Measurements from ENCODE around the gene RCC2.

The RCC2 gene

GRCh38 chr1:17405898-17406759 is 33.3 kb downstream of the RCC2 start:
- H3K4me3 ChIP-seq (replicated peaks; ENCODE audit: low read depth, low read length), result no peak overlapping the region
- DNase-seq (ENCODE audit: extremely low read depth, low read depth), result peak; percentile 32
- TF ChIP-seq CTCF (IDR thresholded peaks at IDR 0.05; ENCODE audit: low read depth, low read length, missing control alignments), result peak; percentile 74

- no peak for DNase-seq (ENCODE audit: extremely low read depth, low read depth)
- no peak for TF ChIP-seq CTCF (IDR thresholded peaks at IDR 0.05; ENCODE audit: low read depth, low read length, missing control alignments)
- no peak overlapping the region for H3K4me3 ChIP-seq (replicated peaks; ENCODE audit: low read depth, low read length)
These were observed 34.7 kb downstream of the RCC2 start for GRCh38 chr1:17404820-17405219.

DNA sequence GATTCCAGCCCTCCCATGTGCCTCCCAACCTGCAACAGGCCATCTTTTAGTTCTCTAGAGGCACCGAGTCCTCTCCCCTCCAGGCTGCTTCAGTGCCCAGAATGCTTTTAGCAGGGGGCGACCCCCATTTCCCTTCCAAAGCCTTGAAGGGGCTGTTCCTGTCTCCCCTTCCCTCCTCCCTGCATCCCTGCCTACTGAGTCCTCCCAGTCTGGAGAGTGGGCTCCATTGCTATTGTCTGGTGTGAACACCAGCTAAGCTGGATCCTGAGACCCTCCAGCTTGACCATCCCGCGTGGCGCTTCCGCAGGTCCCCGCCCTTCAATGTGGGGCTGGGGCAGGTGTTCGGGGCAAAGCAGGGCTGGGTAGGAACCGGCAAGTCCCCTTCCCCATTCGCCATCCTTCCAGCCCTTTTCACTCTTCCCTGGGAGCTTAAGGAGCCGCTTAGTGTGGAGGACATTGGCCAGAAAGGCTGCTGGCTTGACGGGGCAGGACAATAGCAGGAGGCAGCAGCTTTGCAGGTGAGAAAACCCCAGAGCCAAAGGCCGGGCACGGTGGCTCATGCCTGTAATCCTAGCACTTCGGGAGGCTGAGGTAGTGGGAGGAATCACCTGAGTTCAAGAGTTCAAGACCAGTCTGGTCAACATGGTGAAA is 35.3 kb downstream of the RCC2 start:
- no peak for TF ChIP-seq CTCF (IDR thresholded peaks at IDR 0.05; ENCODE audit: low read depth, low read length, missing control alignments)
- H3K4me3 ChIP-seq (replicated peaks; ENCODE audit: low read depth, low read length), result no peak overlapping the region
- DNase-seq (ENCODE audit: extremely low read depth, low read depth), result no peak

DNA sequence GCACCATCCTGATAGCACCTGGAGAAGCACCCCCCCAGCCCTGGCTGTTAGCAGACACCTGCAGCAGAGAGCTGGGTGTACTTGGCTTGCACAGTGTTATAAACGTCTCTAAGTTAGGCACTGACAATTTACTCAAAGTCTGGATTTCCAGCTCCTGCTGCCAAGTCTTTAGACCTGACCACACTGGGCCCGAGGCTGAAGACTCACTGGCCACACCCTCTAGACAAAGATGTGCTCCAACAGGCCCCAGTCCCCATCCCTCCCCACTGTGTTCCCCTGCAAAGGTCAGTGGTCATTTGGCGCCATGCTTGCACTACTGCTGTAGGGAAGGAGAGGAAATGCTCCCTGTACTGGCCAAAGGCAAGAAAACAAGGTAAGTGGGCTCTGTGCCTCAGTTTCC is 36.4 kb downstream of the RCC2 start:
- no peak overlapping the region for H3K4me3 ChIP-seq (replicated peaks; ENCODE audit: low read depth, low read length)
- no peak for TF ChIP-seq CTCF (IDR thresholded peaks at IDR 0.05; ENCODE audit: low read depth, low read length, missing control alignments)
- no peak for DNase-seq (ENCODE audit: extremely low read depth, low read depth)

GRCh38 chr1:17401841-17402240 is 37.6 kb downstream of the RCC2 start:
- DNase-seq (ENCODE audit: extremely low read depth, low read depth), result no peak

GRCh38 chr1:17400725-17401341 is 38.6 kb downstream of the RCC2 start:
- H3K4me3 ChIP-seq (replicated peaks; ENCODE audit: low read depth, low read length), result no peak overlapping the region
- no peak for TF ChIP-seq CTCF (IDR thresholded peaks at IDR 0.05; ENCODE audit: low read depth, low read length, missing control alignments)
- no peak for DNase-seq (ENCODE audit: extremely low read depth, low read depth)

More at GRCh38 chr1:17401841-17402240, 37.6 kb downstream of the RCC2 start:
- TF ChIP-seq CTCF (IDR thresholded peaks at IDR 0.05; ENCODE audit: low read depth, low read length, missing control alignments), result no peak
- no peak overlapping the region for H3K4me3 ChIP-seq (replicated peaks; ENCODE audit: low read depth, low read length)

All from HFF-Myc (cell line).